Measurements from ENCODE around the gene HSPA12B. TPM values are rescaled to one million over a fixed set of nuclear protein-coding genes. Genes with fewer than 3 reads are reported as not detected.

The HSPA12B gene
- total and polyA plus RNA-seq, 11 donors, result 10.4 to 35.7 (median 14.3) TPM

DNA sequence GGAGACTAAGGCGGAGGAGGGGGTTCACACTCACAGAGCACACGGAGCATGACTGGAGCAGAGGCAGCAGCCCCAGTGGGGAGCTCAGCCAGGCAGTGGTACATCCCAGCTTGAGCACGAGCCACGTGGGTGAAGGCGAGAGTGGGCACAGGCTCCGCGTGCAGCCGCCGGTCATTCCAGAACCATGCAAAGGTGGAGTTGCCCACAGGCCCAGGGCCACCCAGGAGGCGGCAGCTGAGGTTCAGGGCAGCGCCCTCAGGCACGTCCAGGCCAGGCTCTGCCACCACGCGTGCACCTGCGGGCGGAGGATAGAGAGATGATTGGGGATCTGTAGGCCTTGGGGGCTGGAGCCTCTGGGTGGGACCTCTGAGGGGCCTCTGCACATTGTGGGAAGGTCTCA, 41.2 kb upstream of the HSPA12B start:
- no peak for TF ChIP-seq POLR2A (IDR thresholded peaks at IDR 0.05)
- ATAC-seq, result no peak
- Histone ChIP-seq H3K4me3 (no peak overlapping the region), H3K27me3 (no peaks in the 10 kb centered on the region), H3K9me3 (peaks cover 0 to 2% (median 0%) of the 10 kb centered on the region in 12 donors), H3K4me1 (peaks cover 0 to 13% (median 11%) of the 10 kb centered on the region in 12 donors), H3K27ac (no peak overlapping the region), H3K36me3 (peaks cover 0 to 31% (median 0%) of the 10 kb centered on the region in 9 donors)
- intact Hi-C loops (cut with DNase I), result no loop called here
- peak in 1 of 5 donors; percentile 53 for DNase-seq
- WGBS, 4 donors, result 93 to 95% (median 94%) methylated on average over 5 to 16 of the region's 16 CpGs

DNA sequence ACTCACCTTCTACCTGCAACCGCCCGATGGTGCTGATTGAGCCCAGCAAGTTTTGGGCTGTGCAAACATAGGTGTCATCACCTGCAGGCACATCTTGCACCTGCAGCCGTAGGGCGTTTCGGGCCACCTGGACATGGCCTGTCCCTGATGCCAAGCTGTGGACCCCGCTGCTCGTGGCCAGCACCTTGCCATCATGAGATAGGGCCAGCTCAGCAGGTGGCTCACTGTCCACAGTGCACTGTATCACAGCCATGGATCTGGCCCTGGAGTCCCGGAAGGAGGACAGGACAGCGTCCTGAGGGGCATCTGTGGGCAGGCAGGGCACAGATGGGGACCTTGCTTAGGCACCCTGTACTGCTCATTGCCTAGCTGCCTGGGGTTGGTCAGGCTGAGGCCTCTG, 40.6 kb upstream of the HSPA12B start:
- TF ChIP-seq POLR2A (IDR thresholded peaks at IDR 0.05), result no peak
- TF ChIP-seq, protein P1, sequence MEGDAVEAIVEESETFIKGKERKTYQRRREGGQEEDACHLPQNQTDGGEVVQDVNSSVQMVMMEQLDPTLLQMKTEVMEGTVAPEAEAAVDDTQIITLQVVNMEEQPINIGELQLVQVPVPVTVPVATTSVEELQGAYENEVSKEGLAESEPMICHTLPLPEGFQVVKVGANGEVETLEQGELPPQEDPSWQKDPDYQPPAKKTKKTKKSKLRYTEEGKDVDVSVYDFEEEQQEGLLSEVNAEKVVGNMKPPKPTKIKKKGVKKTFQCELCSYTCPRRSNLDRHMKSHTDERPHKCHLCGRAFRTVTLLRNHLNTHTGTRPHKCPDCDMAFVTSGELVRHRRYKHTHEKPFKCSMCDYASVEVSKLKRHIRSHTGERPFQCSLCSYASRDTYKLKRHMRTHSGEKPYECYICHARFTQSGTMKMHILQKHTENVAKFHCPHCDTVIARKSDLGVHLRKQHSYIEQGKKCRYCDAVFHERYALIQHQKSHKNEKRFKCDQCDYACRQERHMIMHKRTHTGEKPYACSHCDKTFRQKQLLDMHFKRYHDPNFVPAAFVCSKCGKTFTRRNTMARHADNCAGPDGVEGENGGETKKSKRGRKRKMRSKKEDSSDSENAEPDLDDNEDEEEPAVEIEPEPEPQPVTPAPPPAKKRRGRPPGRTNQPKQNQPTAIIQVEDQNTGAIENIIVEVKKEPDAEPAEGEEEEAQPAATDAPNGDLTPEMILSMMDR (IDR thresholded peaks at IDR 0.05), result no peak
- H3K36me3 ChIP-seq, result peaks cover 0 to 31% (median 0%) of the 10 kb centered on the region in 9 donors

DNA sequence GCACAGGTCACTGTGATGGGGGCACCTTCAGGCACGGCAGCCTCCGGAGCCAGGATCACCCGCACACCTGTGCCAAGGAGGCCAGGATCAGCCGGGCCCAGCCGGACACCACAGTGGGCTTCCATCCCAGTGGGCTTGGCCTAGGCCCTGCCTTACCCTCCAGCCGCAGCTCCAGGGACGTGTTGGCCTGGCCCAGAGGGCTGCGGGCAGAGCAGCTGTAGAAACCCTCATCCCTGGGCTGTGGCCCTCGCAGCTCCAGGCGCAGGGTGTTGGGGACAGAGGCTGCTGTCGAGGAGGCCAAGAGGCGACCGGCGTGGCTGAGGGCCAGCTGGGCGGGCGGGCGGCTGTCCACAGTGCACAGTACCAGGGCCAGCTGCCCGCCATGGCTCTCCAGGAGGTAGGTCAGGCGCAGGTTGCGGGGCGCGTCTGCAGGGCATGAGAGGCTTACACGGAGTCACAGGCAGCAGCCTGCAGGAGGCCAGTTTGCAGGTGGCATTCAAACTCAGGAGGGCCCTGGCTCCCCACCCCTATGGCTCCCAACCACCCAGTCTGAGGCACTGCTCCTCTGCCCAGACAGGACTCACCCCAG, 39.7 kb upstream of the HSPA12B start:
- intact Hi-C loops (cut with DNase I), result no loop called here
- 92 to 94% (median 93%) methylated on average over 10 to 23 of the region's 23 CpGs for WGBS, 4 donors
- Histone ChIP-seq H3K4me1 (no peaks in the 10 kb centered on the region), H3K27ac (no peak overlapping the region), H3K27me3 (no peaks in the 10 kb centered on the region), H3K4me3 (no peak overlapping the region), H3K36me3 (peaks cover 0 to 38% (median 0%) of the 10 kb centered on the region in 9 donors), H3K9me3 (peaks cover 0 to 7% (median 0%) of the 10 kb centered on the region in 12 donors)
- peak in 1 of 5 donors; percentile 59 for DNase-seq
- TF ChIP-seq, protein P1 (IDR thresholded peaks at IDR 0.05), result no peak
- TF ChIP-seq POLR2A (IDR thresholded peaks at IDR 0.05), result no peak
- ATAC-seq, result no peak

More for the DNA sequence above, 40.6 kb upstream of the HSPA12B start:
- Histone ChIP-seq H3K27ac (no peak overlapping the region), H3K9me3 (peaks cover 0 to 7% (median 0%) of the 10 kb centered on the region in 12 donors), H3K4me1 (peaks cover 0 to 9% (median 6%) of the 10 kb centered on the region in 12 donors), H3K27me3 (no peaks in the 10 kb centered on the region), H3K4me3 (no peak overlapping the region)
- intact Hi-C loops (cut with DNase I), result no loop called here
- WGBS, 4 donors, result 90 to 97% (median 93%) methylated on average over 6 to 9 of the region's 9 CpGs
- DNase-seq (peak in 1 of 5 donors; percentile 56), ATAC-seq (no peak)

DNA sequence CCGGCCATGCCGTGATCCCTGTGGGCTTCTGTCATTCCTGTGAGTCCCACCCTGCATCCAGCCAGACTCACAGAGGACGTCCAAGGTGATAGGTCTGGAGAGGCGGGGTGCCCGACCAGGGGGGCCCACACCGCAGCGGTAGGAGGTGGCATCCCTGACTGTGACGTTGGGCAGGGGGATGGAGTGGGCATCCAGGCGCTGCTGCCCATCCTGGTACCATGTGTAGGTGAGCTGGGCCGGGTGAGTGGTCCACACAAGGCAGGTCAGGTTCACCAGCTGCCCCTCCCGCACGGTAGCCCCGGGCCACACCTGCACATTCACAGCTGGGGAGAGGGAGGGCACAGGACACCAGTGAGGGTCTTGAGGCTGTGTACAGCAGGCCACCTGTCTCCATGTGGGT, 39.1 kb upstream of the HSPA12B start:
- DNase-seq (peak in 1 of 5 donors; percentile 60), ATAC-seq (no peak)
- intact Hi-C loops (cut with DNase I), result no loop called here
- WGBS, 4 donors, result 85 to 92% (median 87%) methylated on average over 10 to 13 of the region's 13 CpGs
- peaks cover 0 to 42% (median 0%) of the 10 kb centered on the region in 9 donors for H3K36me3 ChIP-seq
- H3K4me3 ChIP-seq, result no peak overlapping the region
- no peaks in the 10 kb centered on the region for H3K27me3 ChIP-seq
- no peak overlapping the region for H3K27ac ChIP-seq
- H3K4me1 ChIP-seq, result no peaks in the 10 kb centered on the region
- peaks cover 0 to 7% (median 0%) of the 10 kb centered on the region in 12 donors for H3K9me3 ChIP-seq
- TF ChIP-seq, protein P1 (IDR thresholded peaks at IDR 0.05), result no peak
- TF ChIP-seq POLR2A (IDR thresholded peaks at IDR 0.05), result no peak

Measured in heart left ventricle (tissue), 16 donors.